Measurements from ENCODE around the gene CARMIL3.
"Not testable (repeated sequence)": the region's sequence is repeated elsewhere in the genome, so short reads cannot be mapped to it uniquely, and the experiment has no call there.

DNA sequence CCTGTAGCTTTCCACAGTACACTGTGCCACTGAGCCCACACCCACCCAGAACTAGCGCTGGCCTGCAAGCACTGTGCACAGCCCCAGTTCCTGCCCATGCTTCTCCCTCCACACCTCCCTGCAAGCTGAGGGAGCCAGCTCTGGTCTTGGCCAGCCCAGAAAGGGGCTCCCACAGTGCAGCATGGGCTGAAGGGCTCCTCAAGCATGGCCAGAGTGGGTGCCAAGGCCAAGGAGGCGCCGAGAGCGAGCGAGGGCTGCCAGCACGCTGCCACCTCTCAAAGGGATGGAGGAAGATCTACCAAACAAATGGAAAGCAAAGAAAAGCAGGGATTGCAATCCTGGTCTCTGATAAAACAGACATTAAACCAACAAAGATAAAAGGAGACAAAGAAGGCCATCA lies 36.1 kb upstream of the CARMIL3 start:
- TF ChIP-seq, protein P1, sequence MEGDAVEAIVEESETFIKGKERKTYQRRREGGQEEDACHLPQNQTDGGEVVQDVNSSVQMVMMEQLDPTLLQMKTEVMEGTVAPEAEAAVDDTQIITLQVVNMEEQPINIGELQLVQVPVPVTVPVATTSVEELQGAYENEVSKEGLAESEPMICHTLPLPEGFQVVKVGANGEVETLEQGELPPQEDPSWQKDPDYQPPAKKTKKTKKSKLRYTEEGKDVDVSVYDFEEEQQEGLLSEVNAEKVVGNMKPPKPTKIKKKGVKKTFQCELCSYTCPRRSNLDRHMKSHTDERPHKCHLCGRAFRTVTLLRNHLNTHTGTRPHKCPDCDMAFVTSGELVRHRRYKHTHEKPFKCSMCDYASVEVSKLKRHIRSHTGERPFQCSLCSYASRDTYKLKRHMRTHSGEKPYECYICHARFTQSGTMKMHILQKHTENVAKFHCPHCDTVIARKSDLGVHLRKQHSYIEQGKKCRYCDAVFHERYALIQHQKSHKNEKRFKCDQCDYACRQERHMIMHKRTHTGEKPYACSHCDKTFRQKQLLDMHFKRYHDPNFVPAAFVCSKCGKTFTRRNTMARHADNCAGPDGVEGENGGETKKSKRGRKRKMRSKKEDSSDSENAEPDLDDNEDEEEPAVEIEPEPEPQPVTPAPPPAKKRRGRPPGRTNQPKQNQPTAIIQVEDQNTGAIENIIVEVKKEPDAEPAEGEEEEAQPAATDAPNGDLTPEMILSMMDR (IDR thresholded peaks at IDR 0.05; ENCODE audit: insufficient read depth, low read depth, low read length), result not testable (repeated sequence)
- not testable (repeated sequence) for TF ChIP-seq EZH2 (IDR thresholded peaks at IDR 0.05; ENCODE audit: insufficient read depth, low read length)

All from astrocyte (in vitro differentiated cells and primary cell).